HEK293 (cell line): Measurements from ENCODE around the gene R3HDML.
"Not testable (repeated sequence)": the region's sequence is repeated elsewhere in the genome, so short reads cannot be mapped to it uniquely, and the experiment has no call there.

Experiments
- CTCF ChIA-PET: fragments of 350-600 bp; formaldehyde crosslinking; extraction: SDS; loops from one replicate; lab custom pipeline; 2021; ENCODE audit warnings: antibody characterized with exemption; lab: Yijun Ruan, JAX
- POLR2A ChIA-PET: fragments of 300-600 bp; formaldehyde crosslinking; extraction: SDS; loops from one replicate; lab custom pipeline; 2020; ENCODE audit warnings: antibody characterized with exemption, inconsistent platforms; lab: Yijun Ruan, JAX
- H3K27ac ChIP-seq: fragments of 200-500 bp; sonication (Bioruptor generic); 2 replicates; pipeline ENCODE4 v1.5.1; 2014; ENCODE audit warnings: low read depth, low read length, control low read depth, inconsistent platforms; ENCODE audit errors: extremely low read depth
- H3K36me3 ChIP-seq, 2 experiments: fragments of 200-500 bp in 1 of 2; sonication (Bioruptor generic) in 1 of 2; 1 replicate in 1 of 2; 2 replicates in 1 of 2; pipeline ENCODE4 v1.5.1; 2014 to 2017; ENCODE audit warnings: inconsistent platforms in 2 of 2, low read length in 2 of 2; ENCODE audit not compliant: control insufficient read depth in 2 of 2, insufficient read depth in 1 of 2
- H3K4me1 ChIP-seq: fragments of 200-500 bp; sonication (Bioruptor generic); 2 replicates; pipeline ENCODE4 v1.5.1; 2014; ENCODE audit warnings: mild to moderate bottlenecking, low read length, inconsistent platforms; ENCODE audit not compliant: control insufficient read depth, insufficient read depth
- H3K4me3 ChIP-seq: 2 replicates; pipeline ENCODE4 v1.5.1; 2011; ENCODE audit warnings: low read depth, mild to moderate bottlenecking, control low read depth, low read length, moderate library complexity
- H3K9me3 ChIP-seq: fragments of 200-500 bp; sonication (Bioruptor generic); 2 replicates; pipeline ENCODE4 v1.5.1; 2014; ENCODE audit warnings: low read depth, low read length, inconsistent platforms; ENCODE audit not compliant: control insufficient read depth, insufficient read depth
- IKZF3 ChIP-seq: fragments of 450-650 bp; IDR thresholded peaks from 2 replicates; pipeline ENCODE4 v1.5.0; 2018; ENCODE audit warnings: missing biosample characterization, mild to moderate bottlenecking, missing genetic modification characterization, moderate library complexity
- MYNN ChIP-seq: fragments of 450-650 bp; formaldehyde crosslinking; IDR thresholded peaks from 2 replicates; pipeline ENCODE4 v1.5.1; 2016; ENCODE audit warnings: missing biosample characterization, missing genetic modification characterization, borderline replicate concordance
- YY2 ChIP-seq: fragments of 450-650 bp; formaldehyde crosslinking; IDR thresholded peaks from 2 replicates; pipeline ENCODE4 v1.5.1; 2016; ENCODE audit warnings: missing biosample characterization, missing genetic modification characterization
- ZBTB1 ChIP-seq: fragments of 450-650 bp; formaldehyde crosslinking; IDR thresholded peaks from 2 replicates; pipeline ENCODE4 v1.5.1; 2016; ENCODE audit warnings: missing biosample characterization, missing genetic modification characterization
- ZBTB21 ChIP-seq: fragments of 450-650 bp; formaldehyde crosslinking; IDR thresholded peaks from 2 replicates; pipeline ENCODE4 v1.5.1; 2017; ENCODE audit warnings: missing biosample characterization, missing genetic modification characterization
- ZBTB7A ChIP-seq: fragments of 450-650 bp; formaldehyde crosslinking; IDR thresholded peaks from 2 replicates; pipeline ENCODE4 v1.5.1; 2016; ENCODE audit warnings: low read depth, missing biosample characterization, missing genetic modification characterization
- ZNF133 ChIP-seq: fragments of 450-650 bp; formaldehyde crosslinking; IDR thresholded peaks from 2 replicates; pipeline ENCODE4 v1.5.1; 2016; ENCODE audit warnings: missing biosample characterization, missing genetic modification characterization
- ZNF155 ChIP-seq: fragments of 450-650 bp; formaldehyde crosslinking; IDR thresholded peaks from 2 replicates; pipeline ENCODE4 v1.5.1; 2016; ENCODE audit warnings: missing biosample characterization, missing genetic modification characterization
- ZNF169 ChIP-seq: fragments of 450-650 bp; formaldehyde crosslinking; IDR thresholded peaks from 2 replicates; pipeline ENCODE4 v1.5.1; 2016; ENCODE audit warnings: missing biosample characterization, missing genetic modification characterization
- ZNF174 ChIP-seq: fragments of 450-650 bp; formaldehyde crosslinking; IDR thresholded peaks from 2 replicates; pipeline ENCODE4 v1.5.0; 2017; ENCODE audit warnings: missing biosample characterization, mild to moderate bottlenecking, missing genetic modification characterization
- ZNF24 ChIP-seq: fragments of 450-650 bp; formaldehyde crosslinking; IDR thresholded peaks from 2 replicates; pipeline ENCODE4 v1.5.1; 2016; ENCODE audit warnings: missing biosample characterization, missing genetic modification characterization
- ZNF404 ChIP-seq: fragments of 450-650 bp; formaldehyde crosslinking; IDR thresholded peaks from 2 replicates; pipeline ENCODE4 v1.5.1; 2017; ENCODE audit warnings: missing biosample characterization, missing genetic modification characterization
- ZNF423 ChIP-seq: fragments of 450-650 bp; formaldehyde crosslinking; IDR thresholded peaks from 2 replicates; pipeline ENCODE4 v1.5.1; 2016; ENCODE audit warnings: missing biosample characterization, missing genetic modification characterization
- ZNF426 ChIP-seq: fragments of 450-650 bp; formaldehyde crosslinking; IDR thresholded peaks from 2 replicates; pipeline ENCODE4 v1.5.1; 2017; ENCODE audit warnings: missing biosample characterization, missing genetic modification characterization, mild to moderate bottlenecking, inconsistent platforms, moderate library complexity
- ZNF530 ChIP-seq: fragments of 450-650 bp; formaldehyde crosslinking; IDR thresholded peaks from 2 replicates; pipeline ENCODE4 v1.5.1; 2016; ENCODE audit warnings: low read depth, missing biosample characterization, missing genetic modification characterization
- ZNF548 ChIP-seq: fragments of 450-650 bp; formaldehyde crosslinking; IDR thresholded peaks from 2 replicates; pipeline ENCODE4 v1.5.1; 2016; ENCODE audit warnings: missing biosample characterization, missing genetic modification characterization
- ZNF621 ChIP-seq: fragments of 450-650 bp; formaldehyde crosslinking; IDR thresholded peaks from 2 replicates; pipeline ENCODE4 v1.5.1; 2017; ENCODE audit warnings: missing biosample characterization, missing genetic modification characterization
- ZNF664 ChIP-seq: fragments of 450-650 bp; formaldehyde crosslinking; IDR thresholded peaks from 2 replicates; pipeline ENCODE4 v1.5.1; 2016; ENCODE audit warnings: missing biosample characterization, missing genetic modification characterization
- ZNF692 ChIP-seq: fragments of 450-650 bp; formaldehyde crosslinking; IDR thresholded peaks from 2 replicates; pipeline ENCODE4 v1.5.1; 2016; ENCODE audit warnings: missing biosample characterization, missing genetic modification characterization
- ZSCAN5A ChIP-seq: fragments of 450-650 bp; formaldehyde crosslinking; IDR thresholded peaks from 2 replicates; pipeline ENCODE4 v1.5.1; 2016; ENCODE audit warnings: missing biosample characterization, missing genetic modification characterization
- TF ChIP-seq, protein P1 (sequence below): fragments of 450-650 bp; formaldehyde crosslinking; IDR thresholded peaks from 2 replicates; pipeline ENCODE4; 2016; ENCODE audit warnings: missing biosample characterization, missing genetic modification characterization
- TF ChIP-seq, protein P2 (sequence below): fragments of 450-650 bp; formaldehyde crosslinking; IDR thresholded peaks from 2 replicates; pipeline ENCODE4 v1.5.1; 2017; ENCODE audit warnings: missing biosample characterization, mild to moderate bottlenecking, missing genetic modification characterization, moderate library complexity
- TF ChIP-seq, protein P3 (sequence below): IDR thresholded peaks from 2 replicates; pipeline ENCODE4 v1.6.1; 2011; ENCODE audit warnings: mild to moderate bottlenecking, low read depth, low read length, borderline replicate concordance

Gene R3HDML

GRCh38 chr20:44344723-44345122, 7.9 kb downstream of the R3HDML start (continued):
- TF ChIP-seq, protein P1, sequence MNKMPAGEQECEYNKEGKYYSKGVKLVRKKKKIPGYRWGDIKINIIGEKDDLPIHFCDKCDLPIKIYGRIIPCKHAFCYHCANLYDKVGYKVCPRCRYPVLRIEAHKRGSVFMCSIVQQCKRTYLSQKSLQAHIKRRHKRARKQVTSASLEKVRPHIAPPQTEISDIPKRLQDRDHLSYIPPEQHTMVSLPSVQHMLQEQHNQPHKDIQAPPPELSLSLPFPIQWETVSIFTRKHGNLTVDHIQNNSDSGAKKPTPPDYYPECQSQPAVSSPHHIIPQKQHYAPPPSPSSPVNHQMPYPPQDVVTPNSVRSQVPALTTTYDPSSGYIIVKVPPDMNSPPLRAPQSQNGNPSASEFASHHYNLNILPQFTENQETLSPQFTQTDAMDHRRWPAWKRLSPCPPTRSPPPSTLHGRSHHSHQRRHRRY (tag by site-specific recombination), result no peak
- TF ChIP-seq ZNF423 (tag by site-specific recombination), result no peak
- TF ChIP-seq, protein P2, sequence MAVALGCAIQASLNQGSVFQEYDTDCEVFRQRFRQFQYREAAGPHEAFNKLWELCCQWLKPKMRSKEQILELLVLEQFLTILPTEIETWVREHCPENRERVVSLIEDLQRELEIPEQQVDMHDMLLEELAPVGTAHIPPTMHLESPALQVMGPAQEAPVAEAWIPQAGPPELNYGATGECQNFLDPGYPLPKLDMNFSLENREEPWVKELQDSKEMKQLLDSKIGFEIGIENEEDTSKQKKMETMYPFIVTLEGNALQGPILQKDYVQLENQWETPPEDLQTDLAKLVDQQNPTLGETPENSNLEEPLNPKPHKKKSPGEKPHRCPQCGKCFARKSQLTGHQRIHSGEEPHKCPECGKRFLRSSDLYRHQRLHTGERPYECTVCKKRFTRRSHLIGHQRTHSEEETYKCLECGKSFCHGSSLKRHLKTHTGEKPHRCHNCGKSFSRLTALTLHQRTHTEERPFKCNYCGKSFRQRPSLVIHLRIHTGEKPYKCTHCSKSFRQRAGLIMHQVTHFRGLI, result no peak
- TF ChIP-seq ZNF404 (tag by site-specific recombination), result no peak
- TF ChIP-seq ZBTB7A (tag by site-specific recombination), result no peak

DNA sequence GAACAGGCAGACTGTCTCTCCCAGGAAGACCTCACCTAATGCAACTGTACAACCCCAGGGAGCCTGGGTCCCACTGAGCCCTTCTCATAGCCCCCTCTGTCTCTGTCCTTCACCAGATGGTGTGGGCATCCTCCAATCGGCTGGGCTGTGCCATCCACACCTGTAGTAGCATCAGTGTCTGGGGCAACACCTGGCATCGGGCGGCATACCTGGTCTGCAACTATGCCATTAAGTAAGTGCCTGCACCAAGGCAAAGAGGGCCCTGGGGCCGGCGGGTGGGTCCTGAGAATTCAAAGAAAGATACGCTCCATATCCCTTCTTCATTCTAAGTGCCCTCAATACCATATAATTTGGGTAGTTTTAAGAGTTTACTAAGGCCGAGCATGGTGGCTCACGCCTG, 8.3 kb downstream of the R3HDML start:
- POLR2A ChIA-PET, result no interaction called here
- Histone ChIP-seq H3K4me1 (no peaks in the 10 kb centered on the region), H3K36me3 (no peaks in the 10 kb centered on the region), H3K9me3 (no peaks in the 10 kb centered on the region), H3K27ac (no peak overlapping the region), H3K4me3 (no peak overlapping the region)
- TF ChIP-seq, protein P3, sequence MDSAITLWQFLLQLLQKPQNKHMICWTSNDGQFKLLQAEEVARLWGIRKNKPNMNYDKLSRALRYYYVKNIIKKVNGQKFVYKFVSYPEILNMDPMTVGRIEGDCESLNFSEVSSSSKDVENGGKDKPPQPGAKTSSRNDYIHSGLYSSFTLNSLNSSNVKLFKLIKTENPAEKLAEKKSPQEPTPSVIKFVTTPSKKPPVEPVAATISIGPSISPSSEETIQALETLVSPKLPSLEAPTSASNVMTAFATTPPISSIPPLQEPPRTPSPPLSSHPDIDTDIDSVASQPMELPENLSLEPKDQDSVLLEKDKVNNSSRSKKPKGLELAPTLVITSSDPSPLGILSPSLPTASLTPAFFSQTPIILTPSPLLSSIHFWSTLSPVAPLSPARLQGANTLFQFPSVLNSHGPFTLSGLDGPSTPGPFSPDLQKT, result no peak
- TF ChIP-seq ZNF24 (tag by site-specific recombination) (no peak), ZNF530 (tag by site-specific recombination) (no peak), ZBTB21 (no peak), IKZF3 (no peak), ZNF133 (tag by site-specific recombination) (no peak), ZSCAN5A (no peak), YY2 (tag by site-specific recombination) (no peak), MYNN (tag by site-specific recombination) (no peak), ZBTB1 (tag by site-specific recombination) (no peak), ZNF692 (tag by site-specific recombination) (no peak), ZNF426 (tag by site-specific recombination) (no peak), ZNF169 (tag by site-specific recombination) (no peak), ZNF174 (tag by site-specific recombination) (no peak), ZNF621 (no peak), ZNF664 (no peak), ZNF155 (no peak), ZNF548 (no peak)
- CTCF ChIA-PET, result interaction anchor here (0.9 kb wide), 1 partner anchor 128 kb away, joined by 3 read pairs; no protein-coding TSS in a partner anchor

- POLR2A ChIA-PET, H3K4me1 ChIP-seq, H3K36me3 ChIP-seq, H3K4me3 ChIP-seq, H3K27ac ChIP-seq, H3K9me3 ChIP-seq: not testable (repeated sequence)
- CTCF ChIA-PET, result interaction anchor here (0.9 to 1.0 kb wide), 2 partner anchors 129 to 131 kb away, joined by 3 read pairs; no protein-coding TSS in a partner anchor
Observed at GRCh38 chr20:44345941-44346340, 9.1 kb downstream of the R3HDML start.
